ENCODE data around the gene CTAGE1. TPM values are rescaled to one million over a fixed set of nuclear protein-coding genes. Genes with fewer than 3 reads are reported as not detected.
"Not testable (repeated sequence)": the region's sequence is repeated elsewhere in the genome, so short reads cannot be mapped to it uniquely, and the experiment has no call there.

CTAGE1 gene
- total RNA-seq, 4 donors from 2014 or later, result not detected

GRCh38 chr18:22453315-22453714, 35.6 kb upstream of the CTAGE1 start:
- H3K27me3 ChIP-seq, result no peaks in the 10 kb centered on the region
- WGBS, result 86% methylated on average over 5 of the region's 5 CpGs
- H3K4me1 ChIP-seq, result peaks cover 0 to 5% (median 0%) of the 10 kb centered on the region in 4 donors
- no peak for DNase-seq (ENCODE audit: extremely low spot score)
- peaks cover 0 to 30% (median 21%) of the 10 kb centered on the region in 4 donors for H3K9me3 ChIP-seq
- intact Hi-C loops (cut with DNase I), result no loop called here
- H3K4me3 ChIP-seq, result no peak overlapping the region
- no peak for TF ChIP-seq POLR2A (IDR thresholded peaks at IDR 0.05; ENCODE audit: low read depth)
- TF ChIP-seq POLR2AphosphoS5 (IDR thresholded peaks at IDR 0.05), result no peak
- no peak for TF ChIP-seq CTCF (IDR thresholded peaks at IDR 0.05)
- no peak for TF ChIP-seq EP300 (IDR thresholded peaks at IDR 0.05)
- no peaks in the 10 kb centered on the region for H3K36me3 ChIP-seq
- no peak overlapping the region for H3K27ac ChIP-seq (replicated peaks in 1 of 4)

- peaks cover 0 to 34% (median 22%) of the 10 kb centered on the region in 4 donors for H3K9me3 ChIP-seq
- H3K4me1 ChIP-seq, result peaks cover 0 to 8% (median 5%) of the 10 kb centered on the region in 4 donors
- H3K36me3 ChIP-seq, result no peaks in the 10 kb centered on the region
- TF ChIP-seq POLR2A (IDR thresholded peaks at IDR 0.05; ENCODE audit: low read depth) (no peak), CTCF (IDR thresholded peaks at IDR 0.05) (no peak), POLR2AphosphoS5 (IDR thresholded peaks at IDR 0.05) (no peak), EP300 (IDR thresholded peaks at IDR 0.05) (no peak)
- intact Hi-C loops (cut with DNase I), result no loop called here
- DNase-seq (ENCODE audit: extremely low spot score), result no peak
- no peak overlapping the region for H3K27ac ChIP-seq (replicated peaks in 1 of 4)
- no peaks in the 10 kb centered on the region for H3K27me3 ChIP-seq
- WGBS, result 72% methylated on average over 8 of the region's 8 CpGs
- no peak overlapping the region for H3K4me3 ChIP-seq
Measured at GRCh38 chr18:22452226-22452668, 34.5 kb upstream of the CTAGE1 start.

- peaks cover 0 to 34% (median 22%) of the 10 kb centered on the region in 4 donors for H3K9me3 ChIP-seq
- intact Hi-C loops (cut with DNase I), result no loop called here
- 32% methylated on average over 7 of the region's 7 CpGs for WGBS
- no peaks in the 10 kb centered on the region for H3K27me3 ChIP-seq
- no peaks in the 10 kb centered on the region for H3K36me3 ChIP-seq
- H3K4me3 ChIP-seq, result no peak overlapping the region
- TF ChIP-seq POLR2AphosphoS5 (IDR thresholded peaks at IDR 0.05) (no peak), POLR2A (IDR thresholded peaks at IDR 0.05; ENCODE audit: low read depth) (no peak), CTCF (IDR thresholded peaks at IDR 0.05) (no peak), EP300 (IDR thresholded peaks at IDR 0.05) (no peak)
- peaks cover 0 to 10% (median 6%) of the 10 kb centered on the region in 4 donors for H3K4me1 ChIP-seq
- DNase-seq (ENCODE audit: extremely low spot score), result no peak
- no peak overlapping the region for H3K27ac ChIP-seq (replicated peaks in 1 of 4)
Measured at GRCh38 chr18:22451796-22452195, 34.1 kb upstream of the CTAGE1 start.

GRCh38 chr18:22450766-22451165, 33.1 kb upstream of the CTAGE1 start:
- H3K36me3 ChIP-seq; DNase-seq (ENCODE audit: extremely low spot score); H3K27me3 ChIP-seq; H3K27ac ChIP-seq (replicated peaks in 1 of 4); H3K4me3 ChIP-seq; intact Hi-C loops (cut with DNase I): not testable (repeated sequence)
- 86% methylated on average over 3 of the region's 3 CpGs for WGBS
- Histone ChIP-seq H3K9me3 (peaks cover 0 to 34% (median 22%) of the 10 kb centered on the region in 4 donors), H3K4me1 (peaks cover 0 to 10% (median 4%) of the 10 kb centered on the region in 4 donors)

- WGBS, result 40% methylated on average over 1 of the region's 1 CpG
- peaks cover 0 to 34% (median 22%) of the 10 kb centered on the region in 4 donors for H3K9me3 ChIP-seq
- H3K4me1 ChIP-seq, result peaks cover 0 to 10% (median 4%) of the 10 kb centered on the region in 4 donors
- intact Hi-C loops (cut with DNase I); DNase-seq (ENCODE audit: extremely low spot score); H3K4me3 ChIP-seq; H3K36me3 ChIP-seq; H3K27me3 ChIP-seq; H3K27ac ChIP-seq (replicated peaks in 1 of 4): not testable (repeated sequence)
Measured at GRCh38 chr18:22450318-22450717, 32.6 kb upstream of the CTAGE1 start.

- intact Hi-C loops (cut with DNase I); H3K36me3 ChIP-seq; DNase-seq (ENCODE audit: extremely low spot score): not testable (repeated sequence)
Measured at GRCh38 chr18:22449753-22450152, 32.0 kb upstream of the CTAGE1 start.

More at GRCh38 chr18:22449753-22450152, 32.0 kb upstream of the CTAGE1 start:
- not testable (repeated sequence) for H3K27ac ChIP-seq (replicated peaks in 1 of 4); H3K27me3 ChIP-seq; H3K4me3 ChIP-seq
- H3K4me1 ChIP-seq, result peaks cover 0 to 10% (median 4%) of the 10 kb centered on the region in 4 donors
- peaks cover 0 to 34% (median 22%) of the 10 kb centered on the region in 4 donors for H3K9me3 ChIP-seq

Measured in esophagus muscularis mucosa (tissue), 4 donors.